Measurements from ENCODE around the gene RALGPS1. TPM values are rescaled to one million over a fixed set of nuclear protein-coding genes. Genes with fewer than 3 reads are reported as not detected.

Gene RALGPS1
- total RNA-seq, 1 experiment from 2014 or later: 18.6 TPM

- H3K4me1 Mint-ChIP-seq: peaks cover 14% of the 10 kb centered on the region in 2 experiments
These were observed 309.2 kb downstream of the RALGPS1 start for GRCh38 chr9:127223810-127224177.

More at GRCh38 chr9:127223810-127224177, 309.2 kb downstream of the RALGPS1 start:
- peak; percentile 56 for TF ChIP-seq CTCF (conservative IDR thresholded peaks at IDR 0.05)
- no peak for DNase-seq
- no peak overlapping the region for H4K91ac ChIP-seq (ENCODE audit: insufficient read length, low read depth, low read length)
- no peak overlapping the region for H2AFZ ChIP-seq (ENCODE audit: low read length)
- H2BK5ac ChIP-seq (ENCODE audit: insufficient read length, low read length): no peak overlapping the region
- Mint-ChIP-seq H3K36me3 (ENCODE audit: insufficient read depth in 1 of 3, low read depth in 3 of 3) (peaks cover 0 to 2% (median 0%) of the 10 kb centered on the region in 3 experiments; a peak in 2 of 7 replicates), H3K27me3 (ENCODE audit: low read depth) (peaks cover 42% of the 10 kb centered on the region), H3K4me3 (peak overlapping the region; percentile 77 to 90), H3K9me3 (no peaks in the 10 kb centered on the region; a peak in 1 of 5 replicates), H3K27ac (peak overlapping the region in 1 of 3 experiments; percentile 57; a peak in 1 of 7 replicates)
- H4K5ac ChIP-seq (ENCODE audit: insufficient read length, low read depth, low read length): no peak overlapping the region
- peak overlapping the region; percentile 84 for H3K4me2 ChIP-seq (ENCODE audit: insufficient read depth, insufficient read length, low read length)
- H2BK120ac ChIP-seq (ENCODE audit: low read depth, low read length, poor library complexity, severe bottlenecking): no peak overlapping the region
- no peak overlapping the region for H3K18ac ChIP-seq (ENCODE audit: insufficient read length, low read depth, low read length)
- H4K8ac ChIP-seq (replicated peaks; ENCODE audit: insufficient read length, low read depth, low read length): no peak overlapping the region
- no peaks in the 10 kb centered on the region for H3K79me2 ChIP-seq (ENCODE audit: insufficient read depth, low read length)
- H3K9ac ChIP-seq (ENCODE audit: extremely low read depth, insufficient read length, low read length): no peak overlapping the region
- H3K23ac ChIP-seq (ENCODE audit: insufficient read length, low read depth, low read length): no peak overlapping the region
- H2AK5ac ChIP-seq (ENCODE audit: insufficient read length, low read length): no peak overlapping the region
- no peaks in the 10 kb centered on the region for H3K9me3 ChIP-seq (ENCODE audit: control insufficient read depth, low read depth, low read length)
- no peak overlapping the region for H3K14ac ChIP-seq (ENCODE audit: insufficient read depth, low read length)
- no peak overlapping the region for H3K27ac ChIP-seq (ENCODE audit: insufficient read length, low read depth, low read length)
- H3K23me2 ChIP-seq (ENCODE audit: insufficient read length, low read depth, low read length, poor library complexity, severe bottlenecking): peaks cover 11% of the 10 kb centered on the region
- H4K20me1 ChIP-seq (ENCODE audit: control insufficient read depth, insufficient read depth, insufficient read length): no peaks in the 10 kb centered on the region
- H3K4me1 ChIP-seq (ENCODE audit: insufficient read depth, low read length): no peaks in the 10 kb centered on the region
- no peak overlapping the region for H3T11ph ChIP-seq (ENCODE audit: low read length)
- H3K79me1 ChIP-seq (ENCODE audit: insufficient read depth, low read depth, low read length, poor library complexity, severe bottlenecking): no peaks in the 10 kb centered on the region
- no peak overlapping the region for H3K4ac ChIP-seq (ENCODE audit: low read depth, low read length)
- H2BK20ac ChIP-seq (ENCODE audit: low read depth, low read length, poor library complexity, severe bottlenecking): no peak overlapping the region
- no peak overlapping the region for H3K56ac ChIP-seq (ENCODE audit: insufficient read length, low read depth, low read length)
- no peak overlapping the region for H2BK12ac ChIP-seq (ENCODE audit: insufficient read length, low read depth, low read length)
- no CpG with 5 or more reads among the region's 8 CpGs for WGBS (ENCODE audit: extremely low coverage, insufficient read length, low lambda C conversion rate)
- H3K27me3 ChIP-seq (ENCODE audit: insufficient read depth, low read length): no peaks in the 10 kb centered on the region; the same call in 1 of the 2 replicates
- H2BK15ac ChIP-seq (ENCODE audit: low read depth, low read length): no peak overlapping the region

All from H9 (cell line).